ENCODE results near the gene CEP41.
"Not testable (repeated sequence)": the region's sequence is repeated elsewhere in the genome, so short reads cannot be mapped to it uniquely, and the experiment has no call there.

The CEP41 gene

DNA sequence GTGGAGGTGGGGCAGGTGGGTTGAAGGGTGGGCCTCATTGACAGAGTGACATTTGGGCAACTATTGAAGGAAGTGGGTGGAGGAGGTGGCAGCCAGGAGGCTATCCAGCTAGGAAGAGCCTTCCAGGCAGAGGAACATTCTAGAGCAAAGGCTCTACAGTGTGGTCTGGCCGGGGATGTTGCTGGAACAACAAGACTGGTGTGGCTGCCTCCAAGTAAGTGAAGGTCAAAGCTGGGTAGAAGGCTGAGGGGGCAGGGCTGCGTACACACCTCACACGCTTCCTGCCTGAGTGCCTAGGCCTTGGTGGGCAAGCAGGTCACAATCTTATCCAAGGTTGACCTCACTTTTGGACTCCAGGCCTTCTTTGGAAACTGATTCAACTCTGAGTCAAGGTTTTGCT lies 53.9 kb downstream of the CEP41 start:
- no peak for DNase-seq

DNA sequence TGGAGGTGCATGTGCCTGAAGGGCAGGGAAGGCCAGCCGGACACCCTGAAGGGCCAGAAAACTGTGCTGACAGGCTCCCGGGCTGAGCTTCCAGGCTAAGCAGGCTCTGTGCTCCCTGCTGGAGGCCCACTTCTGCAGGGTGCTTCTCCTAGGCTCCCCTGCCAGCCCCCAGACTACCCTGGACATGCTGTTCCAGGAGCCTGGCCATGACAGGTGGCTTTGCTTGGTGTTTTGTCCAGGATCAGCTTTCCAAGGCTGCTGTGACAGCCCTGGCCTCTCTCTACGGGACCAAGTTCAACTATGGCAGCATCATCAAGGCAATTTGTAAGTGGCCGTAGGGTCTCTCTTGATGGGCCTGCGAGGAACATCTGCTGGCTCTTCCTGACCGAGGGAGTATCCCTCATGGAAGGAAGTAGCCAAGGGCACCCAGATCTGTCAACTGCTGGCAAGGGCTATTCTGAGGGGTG lies 55.2 kb downstream of the CEP41 start:
- DNase-seq, result no peak

GRCh38 chr7:130384841-130385599 lies 55.8 kb downstream of the CEP41 start:
- DNase-seq, result no peak

GRCh38 chr7:130384371-130384801 lies 56.4 kb downstream of the CEP41 start:
- DNase-seq, result no peak

DNA sequence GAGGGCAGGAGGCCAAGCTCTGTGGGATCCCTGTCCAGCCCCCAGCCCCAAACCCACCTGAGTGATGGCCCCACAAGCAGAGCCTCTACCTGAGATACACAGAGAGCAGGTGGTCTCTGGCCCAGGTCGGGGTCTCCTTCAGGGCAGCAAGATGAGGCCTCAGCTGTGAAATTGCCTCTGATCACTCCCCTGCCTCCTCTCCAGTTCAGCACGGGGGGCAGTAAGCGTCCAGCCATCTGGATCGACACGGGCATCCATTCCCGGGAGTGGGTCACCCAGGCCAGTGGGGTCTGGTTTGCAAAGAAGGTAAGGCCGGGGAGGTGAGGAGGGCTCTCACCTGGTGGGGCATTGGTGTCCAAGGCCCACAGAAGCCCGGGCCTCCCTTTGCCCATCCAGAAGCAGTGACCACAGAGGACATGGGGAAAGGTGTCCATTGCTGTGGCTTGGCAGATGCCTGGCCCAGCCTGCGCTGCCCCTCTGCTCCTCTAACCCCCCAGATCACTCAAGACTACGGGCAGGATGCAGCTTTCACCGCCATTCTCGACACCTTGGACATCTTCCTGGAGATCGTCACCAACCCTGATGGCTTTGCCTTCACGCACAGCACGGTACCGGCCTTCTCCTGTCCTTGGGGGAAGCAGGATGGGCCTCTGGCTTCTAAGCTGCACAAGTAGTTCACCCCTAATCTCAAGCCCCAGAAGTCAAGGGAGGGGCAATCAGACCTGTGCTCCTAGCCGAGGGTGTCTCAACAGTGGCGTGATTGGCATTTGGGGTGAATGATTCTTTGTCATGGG lies 57.4 kb downstream of the CEP41 start:
- no peak for DNase-seq

DNA sequence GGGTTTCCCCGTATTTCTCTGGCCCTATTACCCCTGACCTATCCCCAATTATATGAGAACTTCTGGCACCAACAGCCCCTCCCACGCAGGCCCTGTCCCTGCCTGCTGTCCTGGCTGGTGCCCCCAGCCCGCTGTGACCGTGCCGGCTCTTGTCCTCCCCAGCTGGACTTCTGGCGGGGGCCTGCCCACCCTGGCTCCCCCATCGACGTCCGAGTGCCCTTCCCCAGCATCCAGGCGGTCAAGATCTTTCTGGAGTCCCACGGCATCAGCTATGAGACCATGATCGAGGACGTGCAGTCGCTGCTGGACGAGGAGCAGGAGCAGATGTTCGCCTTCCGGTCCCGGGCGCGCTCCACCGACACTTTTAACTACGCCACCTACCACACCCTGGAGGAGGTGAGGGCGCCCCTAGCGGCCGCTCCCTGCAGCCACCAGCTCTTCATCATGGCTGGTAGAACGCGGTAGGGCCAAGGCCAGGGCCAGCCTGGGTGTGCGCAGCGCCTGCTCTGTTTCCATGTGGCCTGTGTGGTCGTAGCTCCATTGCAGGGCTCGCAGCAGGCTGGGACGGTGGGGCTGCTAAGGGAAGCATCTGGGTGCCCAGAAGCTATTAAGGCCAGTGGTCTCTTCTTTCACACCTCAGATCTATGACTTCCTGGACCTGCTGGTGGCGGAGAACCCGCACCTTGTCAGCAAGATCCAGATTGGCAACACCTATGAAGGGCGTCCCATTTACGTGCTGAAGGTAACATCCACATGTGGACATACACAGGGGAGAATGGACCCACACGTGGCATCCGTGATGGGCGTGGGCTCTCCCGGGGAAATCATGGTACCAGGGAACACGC lies 59.1 kb downstream of the CEP41 start:
- no peak for DNase-seq

GRCh38 chr7:130380861-130381455 lies 59.9 kb downstream of the CEP41 start:
- DNase-seq, result no peak

DNA sequence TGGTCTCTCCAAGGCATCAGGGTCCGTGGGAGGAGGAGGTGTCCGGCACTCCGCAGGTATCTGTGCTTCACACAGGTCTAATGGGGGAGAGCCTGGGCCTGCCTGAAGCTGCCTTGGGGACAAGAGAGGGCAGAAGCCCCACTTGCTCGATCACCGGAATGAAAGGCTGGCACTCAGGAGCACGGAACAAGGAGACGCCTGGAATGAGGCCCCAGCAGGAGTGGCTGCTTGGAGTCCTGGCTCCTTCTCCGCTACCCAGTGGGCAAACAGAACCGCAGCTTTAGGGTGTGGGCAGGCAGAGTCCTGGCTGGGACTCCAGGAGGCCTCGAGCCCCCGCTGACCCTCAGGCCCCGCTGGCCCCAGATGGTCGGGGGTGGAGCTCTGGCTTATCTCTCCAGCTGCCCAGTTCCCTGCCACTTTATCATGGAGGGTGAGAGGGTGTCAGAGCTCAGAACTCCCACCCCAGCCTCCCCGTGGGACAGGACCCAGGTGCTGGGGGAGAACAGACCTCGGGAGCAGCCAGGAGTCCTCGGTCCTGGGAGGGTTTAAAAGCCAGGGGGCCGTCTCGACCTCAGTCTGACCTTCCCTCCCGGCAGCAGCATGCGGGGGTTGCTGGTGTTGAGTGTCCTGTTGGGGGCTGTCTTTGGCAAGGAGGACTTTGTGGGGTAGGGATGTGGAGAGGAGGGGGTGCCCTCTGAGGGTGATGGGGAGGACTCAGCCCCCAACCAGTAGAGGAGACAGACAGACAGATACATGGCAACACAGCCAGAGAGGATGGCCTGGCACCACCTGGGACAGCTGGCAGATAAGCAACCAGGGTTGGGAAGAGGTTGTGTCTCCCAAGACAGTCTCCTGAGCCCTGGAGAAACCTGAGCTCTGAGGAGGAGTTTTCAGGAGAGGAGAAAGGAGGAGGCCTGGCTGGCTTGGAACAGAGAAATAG lies 60.6 kb downstream of the CEP41 start, which contains the start of gene CPA1:
CPA1 (plus strand) TSS at position 574 of the 940 bp plus-strand sequence; CDS start at position 601, 27 bp downstream.
- DNase-seq, result no peak

- DNase-seq, result no peak
These were observed 61.3 kb downstream of the CEP41 start for GRCh38 chr7:130379532-130379920.

DNA sequence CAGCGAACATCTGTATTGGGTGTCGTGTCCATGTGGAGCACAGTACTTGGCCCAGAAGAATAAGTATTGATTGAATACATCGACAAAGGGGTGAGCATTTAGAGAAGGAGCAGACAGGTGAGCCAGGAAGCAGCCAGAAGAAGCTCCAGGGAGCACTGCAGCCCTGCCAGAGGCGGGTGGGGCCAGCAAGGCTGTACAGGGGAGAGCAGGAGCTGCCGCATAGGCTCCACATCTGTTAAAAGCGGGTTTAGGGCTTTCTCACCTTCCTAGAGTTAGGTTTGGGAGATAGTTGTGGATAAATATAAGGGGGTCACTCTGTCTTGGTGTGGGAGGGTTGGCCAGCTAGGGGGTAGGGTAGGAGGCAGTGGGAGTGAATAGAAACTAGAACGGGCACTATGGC lies 61.8 kb downstream of the CEP41 start:
- DNase-seq, result no peak

DNA sequence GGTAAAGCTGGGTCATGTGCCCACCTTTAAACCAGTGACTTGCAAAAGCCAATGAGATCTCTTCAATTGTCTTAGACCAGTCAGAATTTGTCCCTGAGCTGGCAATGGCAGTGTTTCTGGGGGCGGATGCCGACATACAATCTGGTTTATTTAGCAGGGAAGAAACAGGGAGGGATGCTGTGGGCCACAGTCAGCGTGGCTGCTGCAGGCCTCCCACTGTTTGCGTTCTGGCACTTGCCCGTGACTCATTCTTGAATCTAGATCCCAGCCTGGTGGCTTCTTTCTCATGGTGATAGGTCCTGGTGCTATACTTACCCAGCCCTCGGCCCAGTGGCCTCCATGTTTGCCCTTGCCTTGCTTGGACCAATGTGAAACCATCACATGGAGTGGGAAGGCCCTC lies 63.6 kb downstream of the CEP41 start:
- no peak for DNase-seq

- not testable (repeated sequence) for DNase-seq
These were observed 64.4 kb downstream of the CEP41 start for GRCh38 chr7:130376461-130376860.

DNA sequence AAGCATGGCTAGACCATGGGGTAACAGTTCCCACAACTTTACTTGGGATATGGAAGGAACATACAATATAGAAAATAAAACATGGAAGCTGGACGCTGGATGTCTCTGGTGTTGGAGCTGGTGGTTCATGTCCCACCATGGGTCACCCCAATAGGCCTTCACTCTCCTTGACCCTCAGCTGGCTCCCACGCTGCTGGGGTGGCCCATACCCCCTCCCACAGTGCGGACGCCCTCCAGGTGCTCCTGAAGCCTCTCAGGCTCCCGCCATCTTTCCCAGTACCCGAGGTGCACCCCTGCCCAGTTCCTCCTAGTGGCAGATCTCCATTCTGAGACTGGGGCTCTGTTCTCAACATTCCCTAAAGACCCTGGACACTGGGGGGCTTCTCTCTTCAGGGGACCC lies 66.3 kb downstream of the CEP41 start:
- DNase-seq, result no peak

- no peak for DNase-seq
These were observed 68.2 kb downstream of the CEP41 start for GRCh38 chr7:130372402-130373165.

DNA sequence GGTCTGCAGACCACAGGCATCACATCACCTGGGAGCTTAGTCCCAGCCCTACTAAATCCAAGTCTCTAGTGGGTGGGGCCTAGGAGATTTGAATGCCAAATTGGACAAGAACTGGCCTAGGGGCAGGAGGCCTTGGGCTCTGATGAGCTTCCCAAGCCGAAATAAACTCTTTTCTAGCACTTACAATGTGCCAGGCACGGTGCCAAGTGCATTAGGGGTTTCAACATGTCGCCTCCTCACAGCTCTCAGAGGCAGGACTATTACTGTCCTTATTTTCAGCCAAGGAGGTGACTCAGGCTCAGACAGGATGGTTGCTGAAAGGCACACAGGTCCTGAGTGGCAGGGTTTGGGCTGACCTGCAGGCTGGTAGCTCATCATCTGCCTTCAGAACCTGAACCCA lies 69.8 kb downstream of the CEP41 start:
- DNase-seq, result no peak

GRCh38 chr7:130369831-130370550 lies 70.8 kb downstream of the CEP41 start:
- no peak for DNase-seq

GRCh38 chr7:130369110-130369711 lies 71.6 kb downstream of the CEP41 start:
- DNase-seq, result no peak

DNA sequence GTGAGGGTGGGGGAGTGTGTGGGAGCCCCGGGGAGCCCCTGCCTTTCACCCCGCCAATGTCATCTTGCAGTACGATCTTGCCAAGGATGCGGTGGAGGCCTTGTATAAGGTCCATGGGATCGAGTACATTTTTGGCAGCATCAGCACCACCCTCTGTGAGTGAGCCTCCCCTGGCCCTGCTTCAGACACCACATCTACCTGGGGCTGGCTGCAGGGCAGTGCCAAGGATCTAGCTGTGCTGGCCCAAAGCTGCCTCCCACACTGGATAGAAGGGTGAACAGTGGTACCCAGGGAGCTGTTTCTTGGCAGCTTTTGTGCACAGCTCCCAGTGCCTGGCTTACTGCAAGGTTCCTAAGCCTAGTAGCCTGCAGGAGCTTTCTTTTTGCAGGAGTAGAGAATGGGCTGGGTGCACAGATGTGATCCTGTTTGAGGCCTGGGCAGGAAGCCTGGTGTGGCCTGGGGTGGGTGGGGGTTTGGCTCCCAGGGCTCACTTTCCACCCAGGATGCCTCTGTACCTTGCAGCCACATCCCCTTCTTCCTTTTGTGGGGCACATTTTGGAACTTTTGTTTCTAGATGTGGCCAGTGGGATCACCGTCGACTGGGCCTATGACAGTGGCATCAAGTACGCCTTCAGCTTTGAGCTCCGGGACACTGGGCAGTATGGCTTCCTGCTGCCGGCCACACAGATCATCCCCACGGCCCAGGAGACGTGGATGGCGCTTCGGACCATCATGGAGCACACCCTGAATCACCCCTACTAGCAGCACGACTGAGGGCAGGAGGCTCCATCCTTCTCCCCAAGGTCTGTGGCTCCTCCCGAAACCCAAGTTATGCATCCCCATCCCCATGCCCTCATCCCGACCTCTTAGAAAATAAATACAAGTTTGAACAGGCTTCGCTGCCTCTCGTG lies 72.7 kb downstream of the CEP41 start:
- no peak for DNase-seq

Data from effector CD8-positive, alpha-beta T cell (primary cell).